ENCODE measurements around the gene TBL1XR1.

Gene TBL1XR1

DNA sequence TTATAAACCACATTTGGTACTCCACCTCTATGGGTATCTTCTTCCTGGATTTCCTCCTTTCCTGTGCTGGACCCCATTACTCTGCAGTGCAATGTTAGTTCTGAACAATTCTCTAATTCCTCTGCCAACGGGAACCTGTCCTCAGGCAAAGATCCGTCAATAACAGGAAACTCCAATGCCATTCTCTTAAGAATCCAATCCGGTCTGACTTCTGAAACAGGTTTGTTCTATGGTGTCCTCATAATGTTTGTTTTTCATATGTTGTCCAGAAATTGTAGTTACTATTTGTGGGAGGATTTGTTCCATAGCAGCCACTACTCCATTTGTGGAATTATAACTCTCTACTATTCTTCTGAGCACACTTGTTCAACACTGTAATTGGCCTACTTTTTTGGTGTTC is 112.7 kb downstream of the TBL1XR1 start:
- no peak for DNase-seq
- TF ChIP-seq GATA1 (IDR thresholded peaks at IDR 0.05; ENCODE audit: low read depth, low read length) (no peak), POLR2A (IDR thresholded peaks at IDR 0.05; ENCODE audit: low read length) (no peak)

DNA sequence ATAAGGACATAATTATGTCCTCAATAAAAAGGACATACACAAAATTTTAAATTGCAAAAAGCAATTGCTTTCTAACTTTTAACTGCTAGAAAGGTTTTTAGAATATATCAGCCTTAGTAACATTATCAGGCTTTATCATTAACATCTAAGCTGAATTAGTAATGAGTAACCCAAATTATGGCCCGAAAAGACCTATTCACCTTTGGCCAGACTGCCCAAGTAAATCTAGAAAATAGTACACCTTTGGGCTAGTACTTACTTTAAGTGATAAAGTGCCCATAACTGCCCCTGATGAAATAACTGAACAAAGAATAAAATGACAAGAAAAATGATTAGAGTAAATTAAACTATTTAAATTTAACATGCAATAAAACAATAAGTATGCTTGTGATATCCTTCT is 117.2 kb downstream of the TBL1XR1 start:
- TF ChIP-seq POLR2A (IDR thresholded peaks at IDR 0.05; ENCODE audit: low read length) (no peak), GATA1 (IDR thresholded peaks at IDR 0.05; ENCODE audit: low read depth, low read length) (no peak)
- DNase-seq: no peak

DNA sequence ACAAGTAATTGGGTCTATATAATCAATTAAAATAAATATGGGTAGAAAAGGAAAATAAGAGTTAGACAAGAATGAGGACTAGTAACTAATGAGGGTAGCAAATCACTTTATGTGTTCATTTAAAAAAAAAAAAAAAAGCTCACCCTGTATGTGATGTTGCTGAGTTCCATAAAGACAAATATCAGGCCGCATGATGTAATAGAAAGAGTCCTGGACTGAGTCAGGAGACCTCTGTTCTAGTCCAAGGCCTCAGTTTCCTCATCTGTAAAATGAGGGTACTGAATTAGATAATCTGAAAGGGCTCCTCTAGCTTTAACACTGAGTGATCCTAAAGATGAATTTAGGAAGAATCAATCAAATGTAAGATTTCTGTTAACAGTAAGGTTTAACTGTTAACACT is 117.6 kb downstream of the TBL1XR1 start:
- DNase-seq: no peak
- no peak for TF ChIP-seq GATA1 (IDR thresholded peaks at IDR 0.05; ENCODE audit: low read depth, low read length)
- TF ChIP-seq POLR2A (IDR thresholded peaks at IDR 0.05; ENCODE audit: low read length): no peak

DNA sequence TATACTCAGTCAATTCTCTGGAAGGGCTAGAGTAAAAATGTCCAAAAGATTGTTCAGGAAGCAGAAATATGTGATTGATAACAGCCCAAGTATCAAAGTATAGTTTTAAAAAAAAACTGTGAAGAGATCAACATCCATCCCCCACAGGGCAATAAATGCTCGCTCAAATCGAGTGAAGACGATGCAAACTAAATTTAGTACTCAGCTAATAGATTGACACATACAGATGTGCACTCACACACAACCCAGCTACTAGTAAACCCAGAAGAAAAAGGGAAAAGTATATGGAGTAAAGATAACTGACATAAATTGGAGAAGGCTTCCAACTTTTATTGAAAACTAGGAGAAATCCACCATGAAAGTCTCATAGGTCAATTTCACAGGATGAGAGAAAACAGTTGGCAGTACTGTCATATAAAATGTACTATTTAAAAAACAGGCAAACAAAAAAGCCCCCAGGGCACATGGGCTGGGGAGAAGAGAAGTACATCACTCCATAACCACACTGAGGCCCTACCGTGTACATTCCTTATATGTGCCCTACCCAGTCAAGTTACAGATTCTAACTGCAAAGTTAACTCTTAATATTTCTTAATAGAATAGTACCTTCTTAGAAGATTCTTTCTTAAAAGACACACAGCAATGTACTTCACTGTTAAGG is 125.7 kb downstream of the TBL1XR1 start:
- no peak for DNase-seq
- TF ChIP-seq GATA1 (IDR thresholded peaks at IDR 0.05; ENCODE audit: low read depth, low read length) (no peak), POLR2A (IDR thresholded peaks at IDR 0.05; ENCODE audit: low read length) (no peak)

DNA sequence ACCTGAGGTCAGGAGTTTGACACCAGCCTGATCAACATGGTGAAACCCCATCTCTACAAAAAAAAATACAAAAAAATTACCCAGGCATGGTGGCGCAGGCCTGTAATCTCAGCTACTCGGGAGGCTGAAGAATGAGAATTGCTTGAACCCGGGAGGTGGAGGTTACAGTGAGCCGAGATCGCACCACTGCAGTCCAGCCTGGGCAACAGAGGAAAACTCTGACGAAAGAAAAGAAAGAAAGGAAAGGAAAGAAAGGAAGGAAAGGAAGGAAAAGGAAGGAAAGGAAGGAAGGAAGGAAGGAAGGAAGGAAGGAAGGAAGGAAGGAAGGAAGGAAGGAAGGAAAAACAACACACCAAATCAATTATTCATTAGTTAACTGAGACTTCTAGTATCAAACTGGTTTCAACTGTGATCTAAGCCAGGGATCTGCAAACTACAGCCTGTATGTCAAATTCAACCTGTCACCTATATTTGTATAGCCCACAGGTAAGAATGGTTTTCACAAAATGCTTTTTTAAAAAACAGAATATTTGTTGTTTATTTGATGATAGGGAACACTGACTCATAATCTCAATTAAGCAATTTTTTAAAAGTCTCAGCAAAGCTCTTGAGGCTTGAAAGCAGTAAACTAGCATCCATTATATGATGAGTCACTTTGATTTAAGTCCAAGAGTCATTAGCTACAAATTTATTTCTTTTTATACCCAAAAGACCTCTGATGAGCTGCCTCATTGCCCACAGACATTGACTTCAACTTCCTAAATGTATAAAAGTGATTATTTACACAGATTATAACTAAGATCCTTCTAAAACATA is 127.6 kb downstream of the TBL1XR1 start:
- no peak for DNase-seq
- TF ChIP-seq POLR2A (IDR thresholded peaks at IDR 0.05; ENCODE audit: low read length): no peak
- no peak for TF ChIP-seq GATA1 (IDR thresholded peaks at IDR 0.05; ENCODE audit: low read depth, low read length)

DNA sequence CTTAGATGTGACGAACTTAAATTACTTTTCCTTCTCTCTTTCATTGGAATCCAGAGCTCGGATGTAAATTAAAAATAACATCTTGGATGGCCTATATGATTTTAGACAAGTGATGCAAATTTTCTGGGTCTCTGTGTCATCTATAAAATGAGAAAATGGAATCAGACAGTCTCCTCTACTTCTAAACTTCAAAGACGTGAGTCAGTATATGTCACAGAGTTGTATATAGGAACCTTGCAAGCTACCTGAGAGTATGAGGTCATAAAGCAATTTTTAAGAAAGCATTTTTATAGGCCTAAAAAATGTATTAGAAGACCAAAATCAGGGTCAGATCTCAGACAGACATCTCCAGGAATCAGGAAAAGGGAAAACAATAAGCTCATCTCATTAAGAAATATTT is 128.3 kb downstream of the TBL1XR1 start:
- no peak for TF ChIP-seq GATA1 (IDR thresholded peaks at IDR 0.05; ENCODE audit: low read depth, low read length)
- no peak for TF ChIP-seq POLR2A (IDR thresholded peaks at IDR 0.05; ENCODE audit: low read length)

DNA sequence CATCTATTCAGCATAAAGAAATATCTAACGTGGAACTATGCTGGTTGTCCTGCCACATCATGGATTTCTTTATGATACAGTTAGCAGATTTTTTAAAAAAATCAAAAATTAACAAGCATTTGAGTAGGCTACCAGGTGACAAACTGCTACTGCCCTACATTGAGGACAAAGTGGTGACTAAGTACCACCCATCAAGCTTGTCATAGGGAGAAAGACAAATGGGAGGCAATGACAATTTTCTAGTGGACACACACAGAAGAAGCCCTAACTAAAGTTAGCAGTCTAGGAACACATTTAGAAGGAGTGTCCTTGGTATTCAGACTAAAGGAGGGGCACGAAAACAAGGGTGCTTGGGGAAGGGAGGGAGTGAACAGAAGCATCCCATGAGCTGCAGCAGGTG is 131.2 kb downstream of the TBL1XR1 start:
- peak in 1 of 2 experiments; percentile 4 for DNase-seq
- no peak for TF ChIP-seq GATA1 (IDR thresholded peaks at IDR 0.05; ENCODE audit: low read depth, low read length)
- TF ChIP-seq POLR2A (IDR thresholded peaks at IDR 0.05; ENCODE audit: low read length): no peak

More for the DNA sequence above, 128.3 kb downstream of the TBL1XR1 start:
- DNase-seq: no peak

DNA sequence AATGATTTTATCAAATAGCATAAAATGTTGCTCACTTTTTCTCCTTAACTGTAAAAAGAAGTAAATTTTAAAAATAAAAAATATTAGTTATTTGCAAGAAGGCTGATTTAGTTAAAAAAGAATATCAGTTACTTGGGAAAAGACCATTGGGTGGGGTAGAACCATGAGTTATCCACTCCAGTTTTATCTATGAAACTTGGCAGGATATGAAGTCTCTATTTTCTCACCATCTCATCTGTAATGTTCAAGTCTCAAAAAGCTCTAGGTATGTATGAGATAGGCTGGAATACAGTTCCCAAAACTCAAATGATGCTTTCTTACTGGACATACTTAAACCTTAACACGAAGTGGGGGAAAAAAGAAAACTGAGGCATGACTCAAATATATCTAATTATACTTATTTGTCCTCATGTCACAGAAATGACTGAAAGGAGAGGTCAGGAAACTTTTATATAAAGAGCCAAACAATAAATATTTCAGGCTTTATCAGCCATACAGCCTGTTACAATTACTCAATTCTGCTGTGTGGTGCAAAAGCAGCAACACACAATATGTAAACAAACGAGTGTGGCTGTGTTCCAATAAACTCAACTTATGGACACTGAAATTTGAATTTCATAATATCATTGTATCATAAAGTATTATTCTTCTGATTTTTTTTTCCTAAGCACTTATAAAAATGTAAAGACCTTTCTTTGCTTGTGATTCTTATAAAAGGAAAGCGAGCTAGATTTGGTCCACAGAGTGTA is 131.8 kb downstream of the TBL1XR1 start:
- TF ChIP-seq POLR2A (IDR thresholded peaks at IDR 0.05; ENCODE audit: low read length): no peak
- no peak for TF ChIP-seq GATA1 (IDR thresholded peaks at IDR 0.05; ENCODE audit: low read depth, low read length)
- peak; percentile 21 to 30 for DNase-seq

DNA sequence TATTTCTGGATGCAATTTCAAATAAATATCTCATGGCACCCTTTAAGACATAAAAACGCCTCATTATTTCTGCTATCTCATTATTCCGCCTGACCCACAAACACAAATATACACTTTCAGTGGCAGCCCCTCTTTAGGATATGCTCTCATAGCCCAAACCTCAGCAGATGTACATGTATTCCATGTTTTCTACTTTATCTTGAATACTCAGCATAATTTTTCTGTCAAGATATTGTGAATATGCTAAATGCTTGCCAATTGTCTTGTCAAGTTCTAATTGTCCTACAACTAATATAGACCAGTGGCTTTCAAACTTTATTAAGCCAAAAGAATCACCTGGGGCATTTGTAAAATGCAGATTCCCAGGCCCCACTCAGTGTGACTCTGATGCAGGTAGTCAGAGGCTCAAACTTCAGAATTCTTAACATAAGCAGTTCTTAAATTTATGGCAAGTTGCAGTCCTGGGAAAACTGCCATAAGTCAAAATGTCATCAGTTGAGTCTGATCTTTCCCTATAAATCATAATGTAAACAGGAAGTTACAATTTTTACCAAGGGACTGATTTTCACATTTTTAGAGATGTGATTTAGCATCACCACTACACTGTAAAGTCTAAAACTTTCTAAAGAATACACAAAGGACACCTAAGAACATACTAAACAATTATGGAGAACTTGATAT is 135.1 kb downstream of the TBL1XR1 start:
- TF ChIP-seq POLR2A (IDR thresholded peaks at IDR 0.05; ENCODE audit: low read length) (no peak), GATA1 (IDR thresholded peaks at IDR 0.05; ENCODE audit: low read depth, low read length) (no peak)
- DNase-seq: no peak

DNA sequence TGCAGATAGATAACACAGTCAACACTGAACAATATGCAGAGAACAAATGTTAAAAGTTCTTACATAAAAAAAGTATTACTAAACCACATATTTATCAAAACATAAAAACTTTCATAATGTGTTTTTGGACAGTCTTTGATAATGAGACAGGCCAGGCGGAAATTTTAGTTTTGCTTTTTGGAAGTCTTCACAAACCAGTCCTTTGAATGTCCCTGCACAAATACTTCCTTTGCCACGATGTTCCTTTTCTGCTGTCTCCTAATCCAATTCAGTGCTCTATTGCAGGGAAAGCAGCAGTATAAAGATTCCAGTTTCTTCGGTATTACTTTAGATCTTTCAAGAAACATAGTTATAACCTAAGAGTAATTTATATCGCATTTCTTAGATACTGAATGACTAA is 135.9 kb downstream of the TBL1XR1 start:
- TF ChIP-seq GATA1 (IDR thresholded peaks at IDR 0.05; ENCODE audit: low read depth, low read length): no peak
- no peak for TF ChIP-seq POLR2A (IDR thresholded peaks at IDR 0.05; ENCODE audit: low read length)
- DNase-seq: no peak

DNA sequence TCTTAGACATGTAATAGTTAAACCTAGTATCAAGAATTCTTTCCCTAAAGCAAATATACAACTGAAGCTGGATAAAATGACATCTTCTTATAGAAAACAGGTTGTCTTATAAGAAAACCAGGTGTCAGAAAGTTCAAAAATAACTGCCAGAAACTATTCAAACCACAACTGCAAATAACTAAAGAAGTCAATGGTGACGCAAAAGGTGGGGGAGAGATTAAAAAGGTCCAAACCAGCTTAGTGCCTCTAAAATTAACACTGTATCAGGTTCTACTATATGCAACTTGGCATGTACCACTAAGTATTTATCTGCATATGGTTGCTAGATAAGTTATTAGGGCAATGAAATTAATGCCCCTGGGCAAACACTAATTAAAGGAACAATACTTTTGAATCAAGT is 136.8 kb downstream of the TBL1XR1 start:
- TF ChIP-seq GATA1 (IDR thresholded peaks at IDR 0.05; ENCODE audit: low read depth, low read length): no peak
- TF ChIP-seq POLR2A (IDR thresholded peaks at IDR 0.05; ENCODE audit: low read length): no peak
- no peak for DNase-seq

DNA sequence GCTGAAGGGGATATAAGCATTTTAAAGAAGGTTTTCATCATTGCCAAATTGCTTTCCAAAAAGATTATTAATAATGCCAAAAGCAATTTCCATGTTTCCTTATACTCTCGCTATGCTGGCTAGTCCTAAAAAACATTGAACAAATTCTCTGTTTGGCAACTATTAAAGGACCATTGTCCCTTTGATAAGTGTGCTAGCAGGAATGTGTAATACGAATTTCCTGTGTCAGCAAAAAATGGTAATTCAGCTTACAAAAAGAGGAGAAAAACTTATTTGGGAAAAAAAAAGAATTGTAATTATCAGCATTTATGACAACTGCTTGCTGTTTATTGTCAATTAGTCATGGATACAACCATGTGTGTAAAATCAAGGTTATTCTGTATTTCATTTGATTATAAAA is 138.6 kb downstream of the TBL1XR1 start:
- no peak for TF ChIP-seq GATA1 (IDR thresholded peaks at IDR 0.05; ENCODE audit: low read depth, low read length)

DNA sequence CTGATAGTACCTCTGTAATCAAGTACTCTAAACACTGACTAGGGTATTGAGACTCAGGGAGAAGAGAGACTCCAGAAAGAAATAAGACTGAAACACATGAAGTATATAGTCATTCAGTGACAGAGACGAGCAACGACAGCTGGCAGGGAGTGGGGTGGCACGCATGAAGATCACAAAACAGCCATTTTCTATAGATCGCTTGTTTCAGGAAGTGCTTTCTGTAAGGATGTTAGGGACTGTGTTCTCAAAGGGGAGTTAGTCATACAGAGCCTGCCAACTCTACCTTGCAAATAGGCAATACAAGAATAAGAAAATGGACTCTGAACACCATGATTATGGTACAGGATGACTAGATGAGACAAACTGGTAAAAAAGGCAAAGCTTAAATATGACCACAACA is 139.5 kb downstream of the TBL1XR1 start:
- no peak for DNase-seq
- TF ChIP-seq GATA1 (IDR thresholded peaks at IDR 0.05; ENCODE audit: low read depth, low read length) (no peak), POLR2A (IDR thresholded peaks at IDR 0.05; ENCODE audit: low read length) (no peak)

More for the DNA sequence above, 138.6 kb downstream of the TBL1XR1 start:
- no peak for DNase-seq

DNA sequence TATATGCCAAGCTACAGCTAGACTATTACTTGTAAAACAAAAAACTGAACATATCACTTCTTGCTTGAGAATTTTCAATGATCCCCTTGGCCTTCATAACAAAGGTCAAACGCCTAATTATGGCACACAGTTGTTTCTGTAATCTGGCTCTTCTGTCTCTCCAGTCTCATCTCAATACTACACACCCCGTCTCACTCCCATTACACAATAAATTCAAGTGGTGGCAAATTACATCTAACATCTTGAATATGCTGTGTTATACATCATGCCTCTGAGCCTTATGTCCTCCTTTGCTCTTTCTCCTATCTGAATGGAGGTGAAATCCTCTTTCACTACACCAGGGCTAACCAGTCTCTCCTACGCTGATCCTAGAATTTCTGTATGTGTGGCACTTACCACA is 140.4 kb downstream of the TBL1XR1 start:
- DNase-seq: no peak
- TF ChIP-seq GATA1 (IDR thresholded peaks at IDR 0.05; ENCODE audit: low read depth, low read length): no peak
- TF ChIP-seq POLR2A (IDR thresholded peaks at IDR 0.05; ENCODE audit: low read length): no peak
